Endodermal cell (in vitro differentiated cells): ENCODE results near the gene NAPB. TPM values are rescaled to one million over a fixed set of nuclear protein-coding genes. Genes with fewer than 3 reads are reported as not detected.

Experiments used
- DNase-seq: peaks from one replicate; pipeline ENCODE4 v3.0.0-alpha.2; 2017
- H3K27ac ChIP-seq: 2 replicates; pipeline ENCODE4 v1.5.1; 2013; ENCODE audit warnings: mild to moderate bottlenecking, low read depth, low read length, moderate library complexity
- H3K27me3 ChIP-seq: 2 replicates; pipeline ENCODE4 v1.6.1; 2013; ENCODE audit warnings: mild to moderate bottlenecking, low read length, moderate library complexity; ENCODE audit not compliant: insufficient read depth, control insufficient read depth, poor library complexity, severe bottlenecking
- H3K36me3 ChIP-seq: 2 replicates; pipeline ENCODE4 v1.7.0; 2013; ENCODE audit warnings: mild to moderate bottlenecking, low read length, moderate library complexity; ENCODE audit not compliant: control insufficient read depth, insufficient read depth
- H3K4me1 ChIP-seq: one replicate; pipeline ENCODE4 v1.7.0; 2013; ENCODE audit warnings: low read length; ENCODE audit not compliant: control insufficient read depth, insufficient read depth
- H3K4me3 ChIP-seq: 2 replicates; pipeline ENCODE4 v1.5.1; 2013; ENCODE audit warnings: mild to moderate bottlenecking, low read length, moderate library complexity
- H3K9ac ChIP-seq: 2 replicates; pipeline ENCODE4 v1.6.1; 2013; ENCODE audit warnings: mild to moderate bottlenecking, low read length, moderate library complexity; ENCODE audit not compliant: poor library complexity, severe bottlenecking; ENCODE audit errors: extremely low read depth
- H3K9me3 ChIP-seq: 2 replicates; pipeline ENCODE4 v1.6.1; 2013; ENCODE audit warnings: mild to moderate bottlenecking, low read length, moderate library complexity; ENCODE audit not compliant: control insufficient read depth
- H3K27ac Mint-ChIP-seq: 2 replicates; pipeline ENCODE4 v1.8.0; 2020; ENCODE audit warnings: mixed read lengths
- H3K27me3 Mint-ChIP-seq: 2 replicates; pipeline ENCODE4 v1.8.0; 2021; ENCODE audit warnings: mild to moderate bottlenecking, mixed read lengths; ENCODE audit not compliant: insufficient read depth
- H3K36me3 Mint-ChIP-seq: 2 replicates; pipeline ENCODE4 v1.8.0; 2020; ENCODE audit warnings: low read depth, mixed read lengths
- H3K4me1 Mint-ChIP-seq: 2 replicates; pipeline ENCODE4 v1.8.0; 2020; ENCODE audit warnings: mixed read lengths
- H3K4me3 Mint-ChIP-seq: 2 replicates; pipeline ENCODE4 v1.8.0; 2020; ENCODE audit warnings: mild to moderate bottlenecking, moderate library complexity, mixed read lengths
- H3K9me3 Mint-ChIP-seq: 2 replicates; pipeline ENCODE4 v1.8.0; 2020; ENCODE audit warnings: mild to moderate bottlenecking, mixed read lengths
- CTCF ChIP-seq: fragments of 200-600 bp; sonication (generic); conservative IDR thresholded peaks from 2 replicates; pipeline ENCODE4 v1.5.0; 2021; ENCODE audit warnings: antibody characterized with exemption, mild to moderate bottlenecking
- WGBS, 2 experiments: methylation state at CpG; one replicate each; pipeline versions ENCODE4 v1.1.5 to v1.1.7; 2013; ENCODE audit warnings: missing lambda C conversion rate in 2 of 2, mixed read lengths in 1 of 2; ENCODE audit not compliant: insufficient coverage in 1 of 2, insufficient read length in 1 of 2; 5-methylcytosine and 5-hydroxymethylcytosine counted together
- total RNA-seq, 2 donors: library from RNA; stranded (reverse); fragmentation: NEBNext Ultra II Directional in 1 of 2; extraction: Animal tissue kit (Norgen Biotek cat#: 25700) in 1 of 2; gene quantifications; 2 replicates in 1 of 2; 3 replicates in 1 of 2; pipeline ENCODE4 v1.2.1, GENCODE V29; 2021

The NAPB gene
- total RNA-seq, 2 donors from 2014 or later = 15.7 to 16.5 TPM

GRCh38 chr20:23406880-23407279, 14.4 kb downstream of the NAPB start:
- H3K4me3 Mint-ChIP-seq = no peak overlapping the region
- H3K27me3 Mint-ChIP-seq = no peaks in the 10 kb centered on the region
- peaks cover 17% of the 10 kb centered on the region for H3K4me1 Mint-ChIP-seq
- Histone ChIP-seq H3K9ac (no peak overlapping the region), H3K36me3 (peaks cover 13% of the 10 kb centered on the region), H3K27me3 (no peaks in the 10 kb centered on the region), H3K27ac (no peak overlapping the region), H3K4me1 (no peaks in the 10 kb centered on the region), H3K4me3 (no peak overlapping the region), H3K9me3 (no peaks in the 10 kb centered on the region)
- H3K27ac Mint-ChIP-seq = no peak overlapping the region
- no peak for TF ChIP-seq CTCF
- peaks cover 12% of the 10 kb centered on the region for H3K36me3 Mint-ChIP-seq
- WGBS, 2 experiments = 90 to 100% methylated on average over 1 of the region's 1 CpG
- DNase-seq = no peak
- H3K9me3 Mint-ChIP-seq = no peaks in the 10 kb centered on the region

DNA sequence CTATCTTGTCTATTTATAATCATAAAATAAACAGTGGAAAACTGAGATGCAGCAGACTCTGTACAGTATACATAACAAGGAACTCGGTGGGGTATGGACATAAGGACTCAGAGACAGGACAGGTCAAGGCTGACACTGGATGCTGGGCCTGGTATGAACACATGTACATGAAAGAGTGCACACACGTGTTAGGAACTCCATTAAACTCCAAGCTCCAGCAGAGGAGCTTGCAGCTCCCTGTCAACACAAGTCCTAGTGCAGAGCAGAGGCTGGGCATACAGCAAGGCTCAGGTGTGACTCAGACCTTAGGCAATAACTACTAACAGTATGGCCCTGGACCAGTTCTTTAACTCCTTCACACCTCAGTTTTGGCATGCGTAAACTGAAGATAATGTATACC, 17.1 kb downstream of the NAPB start:
- Mint-ChIP-seq H3K9me3 (no peaks in the 10 kb centered on the region), H3K4me3 (no peak overlapping the region), H3K27me3 (no peaks in the 10 kb centered on the region), H3K4me1 (peaks cover 5% of the 10 kb centered on the region), H3K27ac (no peak overlapping the region), H3K36me3 (peaks cover 24% of the 10 kb centered on the region)
- no peak for DNase-seq
- Histone ChIP-seq H3K9me3 (no peaks in the 10 kb centered on the region), H3K4me1 (no peaks in the 10 kb centered on the region), H3K9ac (no peak overlapping the region), H3K27ac (no peak overlapping the region), H3K36me3 (peaks cover 29% of the 10 kb centered on the region), H3K4me3 (no peak overlapping the region), H3K27me3 (no peaks in the 10 kb centered on the region)
- WGBS, 2 experiments = 97 to 100% methylated on average over 2 to 3 of the region's 3 CpGs
- no peak for TF ChIP-seq CTCF

DNA sequence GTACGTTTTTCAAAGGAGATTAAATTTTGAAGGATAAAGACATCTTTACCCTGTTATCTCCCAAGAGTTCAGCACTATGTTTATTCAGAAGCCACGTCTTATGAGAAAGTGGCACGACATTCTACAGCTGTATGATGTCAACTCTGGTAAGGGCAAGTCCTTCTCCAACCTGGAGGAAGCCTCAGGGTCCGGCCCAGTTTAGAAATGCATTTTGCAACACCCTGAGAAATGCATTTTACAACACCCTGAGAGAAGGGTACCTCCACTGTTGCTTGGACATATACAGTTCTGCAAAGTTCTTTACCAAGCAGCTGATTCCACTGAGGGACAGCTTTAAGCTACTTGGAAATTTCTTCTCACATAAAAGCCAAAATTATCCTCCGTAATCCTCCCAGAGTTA, 17.5 kb downstream of the NAPB start:
- H3K27me3 Mint-ChIP-seq = no peaks in the 10 kb centered on the region
- H3K27ac Mint-ChIP-seq = no peak overlapping the region
- peaks cover 5% of the 10 kb centered on the region for H3K4me1 Mint-ChIP-seq
- H3K4me3 ChIP-seq = no peak overlapping the region
- H3K36me3 Mint-ChIP-seq = peaks cover 26% of the 10 kb centered on the region
- no peaks in the 10 kb centered on the region for H3K9me3 ChIP-seq
- H3K9ac ChIP-seq = no peak overlapping the region
- H3K4me3 Mint-ChIP-seq = no peak overlapping the region
- no peaks in the 10 kb centered on the region for H3K4me1 ChIP-seq
- TF ChIP-seq CTCF = no peak
- no peaks in the 10 kb centered on the region for H3K9me3 Mint-ChIP-seq
- H3K36me3 ChIP-seq = peaks cover 32% of the 10 kb centered on the region
- no peak overlapping the region for H3K27ac ChIP-seq
- DNase-seq = no peak
- no peaks in the 10 kb centered on the region for H3K27me3 ChIP-seq
- WGBS, 2 experiments = 89 to 95% methylated on average over 4 to 5 of the region's 5 CpGs
